Psoas muscle (tissue), 8 donors: ENCODE measurements around the gene TBX4. TPM values are rescaled to one million over a fixed set of nuclear protein-coding genes. Genes with fewer than 3 reads are reported as not detected.

ENCODE experiments used
- ATAC-seq, 4 donors: fragments of 200-7000 bp; cut with Tn5 transposase; one replicate each; pipeline ENCODE4 v1.9.1; 2020; ENCODE audit warnings: moderate library complexity in 3 of 4, mild to moderate bottlenecking in 2 of 4
- DNase-seq, 2 donors: peaks; one replicate each; pipeline ENCODE4 v3.0.0-alpha.2; 2020
- H3K27ac ChIP-seq: fragments of 200-600 bp; one replicate; pipeline ENCODE4 v1.8.0; 2022
- H3K27me3 ChIP-seq, 3 donors: fragments of 200-600 bp in 1 of 3; one replicate each; pipeline versions ENCODE4 v1.6.1 to v1.8.0; 2013 to 2022; ENCODE audit warnings: low read length in 2 of 3, mild to moderate bottlenecking in 2 of 3, moderate library complexity in 1 of 3; ENCODE audit not compliant: insufficient read depth in 3 of 3
- H3K36me3 ChIP-seq, 2 donors: fragments of 200-600 bp in 1 of 2; one replicate each; pipeline versions ENCODE4 v1.6.1 to v1.8.0; 2013 to 2022; ENCODE audit warnings: low read depth in 1 of 2, mild to moderate bottlenecking in 1 of 2, moderate library complexity in 1 of 2; ENCODE audit not compliant: insufficient read depth in 1 of 2
- H3K4me1 ChIP-seq: fragments of 200-600 bp; one replicate; pipeline ENCODE4 v1.8.0; 2022
- H3K4me3 ChIP-seq: fragments of 200-600 bp; one replicate; pipeline ENCODE4 v1.8.0; 2022; ENCODE audit warnings: mild to moderate bottlenecking
- H3K9me3 ChIP-seq: fragments of 200-600 bp; one replicate; pipeline ENCODE4 v1.8.0; 2022
- CTCF ChIP-seq: fragments of 200-600 bp; IDR thresholded peaks from one replicate; pipeline ENCODE4 v1.8.0; 2022; ENCODE audit warnings: antibody characterized with exemption
- WGBS, 3 donors: extraction: QIAGEN DNeasy Blood & Tissue Kit; methylation state at CpG; one replicate each; pipeline versions ENCODE4 v1.1.6 to v1.1.7; 2013; 5-methylcytosine and 5-hydroxymethylcytosine counted together
- intact Hi-C, 2 donors: fragments of 100-400 bp; cut with DNase I; formaldehyde crosslinking; loops; one replicate each; pipeline versions ENCODE4 v1.11.0 to v1.14.2; 2022
- polyA plus RNA-seq, 3 donors: library from polyadenylated mRNA; stranded (reverse); fragments of 200-250 nt; gene quantifications; one replicate each; pipeline ENCODE4 v1.2.3, GENCODE V29; 2013
- total RNA-seq, 4 donors: library from RNA; stranded (reverse); fragmentation: NEBNext Ultra II Directional in 2 of 4; extraction: Animal tissue kit (Norgen Biotek cat#: 25700) in 2 of 4; gene quantifications; one replicate each; pipeline versions ENCODE4 v1.2.1 to v1.2.4, GENCODE V29; 2021 to 2023
- donor health status: healthy with polysubstance abuse.
- donor health status: DM: no; HTN: no; CAD: no; lungs with moderate emphysema.
- donor health status: Bipolar disorder and iron deficiency.
- donor health status: healthy.
- donor health status: DM: yes; HTN: yes; CAD: no.
- donor health status: DM: no; HTN: no; CAD: no.
- donor health status: DM: no; HTN: no; CAD: no.
- donor health status: DM: yes; HTN: yes; CAD: no.

The TBX4 gene
- total and polyA plus RNA-seq, 7 donors: 0.22 TPM; not detected in 6

- 74 to 79% (median 77%) methylated on average over 8 of the region's 8 CpGs for WGBS, 3 donors
- ATAC-seq (no peak), DNase-seq (no peak)
- no peak overlapping the region for H3K27ac ChIP-seq
- H3K36me3 ChIP-seq: no peaks in the 10 kb centered on the region
- intact Hi-C loops: no loop called here
- no peak for TF ChIP-seq CTCF
- H3K9me3 ChIP-seq: no peaks in the 10 kb centered on the region
- no peaks in the 10 kb centered on the region for H3K4me1 ChIP-seq
- no peak overlapping the region for H3K4me3 ChIP-seq
- peaks cover 0 to 7% (median 4%) of the 10 kb centered on the region in 3 donors for H3K27me3 ChIP-seq
These were observed 16.2 kb downstream of the TBX4 start for GRCh38 chr17:61468263-61468907.

GRCh38 chr17:61469474-61469873, 17.3 kb downstream of the TBX4 start:
- TF ChIP-seq CTCF: no peak
- no peaks in the 10 kb centered on the region for H3K36me3 ChIP-seq
- H3K4me1 ChIP-seq: no peaks in the 10 kb centered on the region
- H3K9me3 ChIP-seq: no peaks in the 10 kb centered on the region
- ATAC-seq (no peak), DNase-seq (no peak)
- 86 to 94% (median 88%) methylated on average over 6 of the region's 6 CpGs for WGBS, 3 donors
- H3K27ac ChIP-seq: no peak overlapping the region
- intact Hi-C loops: no loop called here
- H3K4me3 ChIP-seq: no peak overlapping the region
- peaks cover 0 to 7% (median 2%) of the 10 kb centered on the region in 3 donors for H3K27me3 ChIP-seq

- WGBS, 3 donors: 70 to 75% (median 72%) methylated on average over 5 of the region's 5 CpGs
- no peak overlapping the region for H3K27ac ChIP-seq
- peaks cover 0 to 5% (median 0%) of the 10 kb centered on the region in 3 donors for H3K27me3 ChIP-seq
- DNase-seq (no peak), ATAC-seq (no peak)
- H3K36me3 ChIP-seq: no peaks in the 10 kb centered on the region
- H3K4me1 ChIP-seq: no peaks in the 10 kb centered on the region
- no peak for TF ChIP-seq CTCF
- no peaks in the 10 kb centered on the region for H3K9me3 ChIP-seq
- intact Hi-C loops: no loop called here
- no peak overlapping the region for H3K4me3 ChIP-seq
These were observed 17.7 kb downstream of the TBX4 start for GRCh38 chr17:61469949-61470348.

- ATAC-seq (no peak), DNase-seq (no peak)
- Histone ChIP-seq H3K4me3 (no peak overlapping the region), H3K4me1 (no peaks in the 10 kb centered on the region), H3K27me3 (peaks cover 0 to 5% (median 0%) of the 10 kb centered on the region in 3 donors), H3K27ac (no peak overlapping the region), H3K9me3 (no peaks in the 10 kb centered on the region), H3K36me3 (no peaks in the 10 kb centered on the region)
- TF ChIP-seq CTCF: no peak
- intact Hi-C loops: no loop called here
- WGBS, 3 donors: 84 to 89% (median 87%) methylated on average over 11 of the region's 11 CpGs
These were observed 18.4 kb downstream of the TBX4 start for GRCh38 chr17:61470530-61471136.
